ENCODE results near the gene TOP2A. TPM values are rescaled to one million over a fixed set of nuclear protein-coding genes. Genes with fewer than 3 reads are reported as not detected.

The TOP2A gene
- total RNA-seq, 2 donors from 2014 or later: 0.81 to 8.5 TPM

DNA sequence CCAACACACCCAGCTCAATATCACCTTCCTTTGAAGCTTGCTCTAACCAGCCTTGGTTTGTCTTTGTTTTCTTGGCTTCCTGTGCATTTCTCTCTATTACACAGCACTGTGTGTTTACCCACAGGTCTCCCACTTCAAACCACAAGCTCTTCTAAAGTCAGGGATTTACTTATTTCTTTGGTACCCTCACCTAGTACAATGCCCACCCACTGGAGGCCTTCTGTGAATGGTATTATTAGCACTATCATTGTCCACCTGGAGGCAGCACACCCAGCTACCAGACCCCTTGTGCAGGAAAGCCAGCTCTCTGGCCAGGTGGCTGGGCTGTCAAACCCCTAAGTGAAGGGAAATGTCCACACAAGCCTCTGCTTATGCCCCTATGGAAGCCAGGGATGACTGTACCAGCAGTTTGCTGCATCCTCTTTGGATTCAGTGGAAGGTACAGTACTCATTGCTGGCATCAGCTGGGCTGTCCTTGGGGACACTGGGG lies 9.4 kb upstream of the TOP2A start:
- H3K4me3 ChIP-seq: no peak overlapping the region
- H3K4me1 ChIP-seq (ENCODE audit: control insufficient read depth in 1 of 2, low read depth in 2 of 2): no peaks in the 10 kb centered on the region
- no peak overlapping the region for H3K27ac ChIP-seq
- no peaks in the 10 kb centered on the region for H3K27me3 ChIP-seq (replicated peaks; ENCODE audit: insufficient read depth)
- H3K9me3 ChIP-seq: no peaks in the 10 kb centered on the region
- H3K36me3 ChIP-seq: no peaks in the 10 kb centered on the region
- TF ChIP-seq, protein P1, sequence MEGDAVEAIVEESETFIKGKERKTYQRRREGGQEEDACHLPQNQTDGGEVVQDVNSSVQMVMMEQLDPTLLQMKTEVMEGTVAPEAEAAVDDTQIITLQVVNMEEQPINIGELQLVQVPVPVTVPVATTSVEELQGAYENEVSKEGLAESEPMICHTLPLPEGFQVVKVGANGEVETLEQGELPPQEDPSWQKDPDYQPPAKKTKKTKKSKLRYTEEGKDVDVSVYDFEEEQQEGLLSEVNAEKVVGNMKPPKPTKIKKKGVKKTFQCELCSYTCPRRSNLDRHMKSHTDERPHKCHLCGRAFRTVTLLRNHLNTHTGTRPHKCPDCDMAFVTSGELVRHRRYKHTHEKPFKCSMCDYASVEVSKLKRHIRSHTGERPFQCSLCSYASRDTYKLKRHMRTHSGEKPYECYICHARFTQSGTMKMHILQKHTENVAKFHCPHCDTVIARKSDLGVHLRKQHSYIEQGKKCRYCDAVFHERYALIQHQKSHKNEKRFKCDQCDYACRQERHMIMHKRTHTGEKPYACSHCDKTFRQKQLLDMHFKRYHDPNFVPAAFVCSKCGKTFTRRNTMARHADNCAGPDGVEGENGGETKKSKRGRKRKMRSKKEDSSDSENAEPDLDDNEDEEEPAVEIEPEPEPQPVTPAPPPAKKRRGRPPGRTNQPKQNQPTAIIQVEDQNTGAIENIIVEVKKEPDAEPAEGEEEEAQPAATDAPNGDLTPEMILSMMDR (IDR thresholded peaks at IDR 0.05): no peak
- ATAC-seq (ENCODE audit: insufficient number of reproducible peaks, low FRiP score, low read depth) (no peak), DNase-seq (ENCODE audit: low spot score) (no peak)

DNA sequence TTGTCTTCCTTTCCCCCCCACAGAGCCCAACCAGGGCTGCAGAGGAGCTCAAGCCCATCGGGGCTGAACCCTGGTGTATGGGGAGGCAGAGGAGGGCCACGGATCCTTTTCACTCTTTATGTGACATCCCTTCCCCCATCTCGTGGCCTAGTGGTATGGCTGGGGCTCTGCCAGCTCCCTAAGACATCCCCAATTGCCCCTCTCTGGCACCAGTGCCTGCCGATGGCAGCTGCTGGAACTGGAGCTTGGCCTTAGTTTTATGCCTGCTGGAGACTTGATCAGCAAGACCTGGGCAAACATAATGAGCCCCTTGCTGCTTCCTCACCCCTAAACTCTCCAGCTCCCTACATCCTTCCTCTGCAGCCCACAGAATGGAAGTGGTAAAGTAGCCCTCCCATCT lies 8.0 kb upstream of the TOP2A start:
- Histone ChIP-seq H3K9me3 (no peaks in the 10 kb centered on the region), H3K27me3 (replicated peaks; ENCODE audit: insufficient read depth) (no peaks in the 10 kb centered on the region), H3K4me1 (ENCODE audit: control insufficient read depth in 1 of 2, low read depth in 2 of 2) (no peaks in the 10 kb centered on the region), H3K4me3 (no peak overlapping the region), H3K36me3 (no peaks in the 10 kb centered on the region), H3K27ac (no peak overlapping the region)
- ATAC-seq (ENCODE audit: insufficient number of reproducible peaks, low FRiP score, low read depth): no peak
- DNase-seq (ENCODE audit: low spot score): no peak
- TF ChIP-seq, protein P1 (IDR thresholded peaks at IDR 0.05): no peak

DNA sequence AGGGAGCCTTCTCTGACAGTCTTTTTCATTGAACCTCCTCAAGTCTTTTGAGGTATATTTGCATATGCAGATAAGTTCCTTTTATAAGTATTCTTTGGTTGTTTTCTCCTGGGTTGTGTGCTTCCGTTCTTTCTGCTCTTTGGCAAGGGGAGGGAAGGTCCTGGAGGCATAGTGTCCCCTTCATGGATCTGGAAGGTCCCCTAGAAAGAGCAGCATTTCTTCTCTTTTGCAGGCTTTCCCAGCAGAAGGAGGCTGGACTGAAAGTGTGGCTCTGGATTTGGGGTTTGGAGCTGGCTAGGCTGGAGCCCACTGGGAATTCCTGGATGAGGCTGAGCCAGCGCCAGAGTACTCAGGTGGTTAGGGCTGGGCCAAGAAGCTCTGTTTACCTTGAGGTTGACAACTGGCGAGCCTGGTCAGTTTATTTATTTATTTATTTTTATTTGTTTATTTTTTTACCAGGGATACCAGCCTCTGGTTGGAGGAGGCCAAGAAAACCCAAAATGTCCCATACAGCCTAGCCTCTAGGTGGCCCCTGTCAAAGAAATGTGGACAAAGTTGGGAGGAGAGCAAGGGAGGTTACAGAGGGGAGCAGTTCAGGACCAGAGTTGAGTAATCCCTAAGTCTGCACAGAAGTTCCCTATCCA lies 5.4 kb upstream of the TOP2A start:
- TF ChIP-seq, protein P1 (IDR thresholded peaks at IDR 0.05): no peak
- Histone ChIP-seq H3K27me3 (replicated peaks; ENCODE audit: insufficient read depth) (no peaks in the 10 kb centered on the region), H3K9me3 (no peaks in the 10 kb centered on the region), H3K36me3 (no peaks in the 10 kb centered on the region), H3K27ac (no peak overlapping the region), H3K4me1 (ENCODE audit: control insufficient read depth in 1 of 2, low read depth in 2 of 2) (no peaks in the 10 kb centered on the region), H3K4me3 (no peak overlapping the region)
- DNase-seq (ENCODE audit: low spot score) (no peak), ATAC-seq (ENCODE audit: insufficient number of reproducible peaks, low FRiP score, low read depth) (no peak)

DNA sequence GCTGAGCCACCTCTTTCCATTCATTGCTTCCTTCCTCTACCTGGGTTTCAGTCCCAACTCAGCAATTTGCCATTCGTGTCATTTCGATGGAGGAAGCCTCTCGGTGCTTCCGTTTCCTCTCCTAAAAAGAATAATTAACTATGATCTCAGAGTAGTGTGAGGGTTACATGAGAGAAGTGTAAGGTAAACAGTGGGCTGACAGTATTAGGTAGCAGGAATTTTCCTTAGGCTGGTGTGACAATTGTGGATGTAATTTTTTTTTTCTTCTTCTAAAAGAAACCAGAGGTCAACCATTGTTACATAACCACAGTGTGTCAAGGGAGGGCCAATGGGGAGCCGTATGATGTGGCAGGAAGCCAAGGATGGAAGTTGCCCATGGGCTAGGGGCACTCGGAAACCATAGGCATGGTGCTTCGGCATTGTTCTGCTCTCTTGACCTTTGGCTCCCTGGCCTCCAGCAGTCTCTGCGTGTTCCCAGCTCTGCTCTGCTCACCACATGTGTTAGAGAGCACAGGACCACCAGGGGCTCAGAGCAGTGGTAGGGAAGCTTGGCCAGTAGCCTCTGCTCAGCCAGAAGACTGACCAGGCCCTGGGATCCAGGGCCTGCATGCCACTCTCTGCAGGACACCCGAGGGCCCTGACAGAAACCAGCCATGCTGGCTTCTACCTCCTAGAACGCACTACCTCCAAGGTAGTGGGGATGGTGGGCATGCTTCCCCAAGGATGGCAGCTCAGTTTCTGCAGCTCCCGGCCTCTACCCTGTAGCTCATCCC lies 2.0 kb upstream of the TOP2A start:
- DNase-seq (ENCODE audit: low spot score) (no peak), ATAC-seq (ENCODE audit: insufficient number of reproducible peaks, low FRiP score, low read depth) (no peak)
- Histone ChIP-seq H3K9me3 (no peaks in the 10 kb centered on the region), H3K4me3 (no peak overlapping the region), H3K4me1 (ENCODE audit: control insufficient read depth in 1 of 2, low read depth in 2 of 2) (peaks cover 0 to 7% of the 10 kb centered on the region in 2 donors), H3K27me3 (replicated peaks; ENCODE audit: insufficient read depth) (no peaks in the 10 kb centered on the region), H3K36me3 (no peaks in the 10 kb centered on the region), H3K27ac (no peak overlapping the region)
- TF ChIP-seq, protein P1 (IDR thresholded peaks at IDR 0.05): no peak

DNA sequence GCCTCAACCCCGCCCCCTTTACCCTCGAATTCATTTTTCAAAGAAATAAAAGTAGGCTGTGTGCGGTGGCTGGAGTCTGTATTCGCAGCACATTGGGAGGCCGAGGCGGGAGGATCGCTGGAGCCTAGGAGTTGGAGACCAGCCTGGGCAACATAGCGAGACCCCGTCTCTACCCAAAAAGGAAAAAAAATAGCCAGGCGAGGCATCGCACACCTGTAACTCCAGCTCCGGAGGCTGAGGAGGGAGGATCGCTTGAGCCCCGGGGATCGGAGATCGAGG lies 671 bp upstream of the TOP2A start:
- Histone ChIP-seq H3K4me1 (ENCODE audit: control insufficient read depth in 1 of 2, low read depth in 2 of 2) (peaks cover 0 to 7% of the 10 kb centered on the region in 2 donors), H3K4me3 (peak overlapping the region; percentile 76), H3K27ac (peak overlapping the region; percentile 7 to 34), H3K36me3 (no peaks in the 10 kb centered on the region), H3K27me3 (replicated peaks; ENCODE audit: insufficient read depth) (no peaks in the 10 kb centered on the region), H3K9me3 (no peaks in the 10 kb centered on the region)
- TF ChIP-seq, protein P1 (IDR thresholded peaks at IDR 0.05): no peak
- ATAC-seq (ENCODE audit: insufficient number of reproducible peaks, low FRiP score, low read depth) (no peak), DNase-seq (ENCODE audit: low spot score) (no peak)

All from thoracic aorta (tissue), 2 donors.